K562 (cell line): Measurements from ENCODE around the gene CRAT. TPM values are rescaled to one million over a fixed set of nuclear protein-coding genes. Genes with fewer than 3 reads are reported as not detected.
A peak's percentile ranks its signal among the peaks of the same experiment; 100 is the strongest.

Experiments used
- ARID2 ChIP-seq: fragments of 450-650 bp; IDR thresholded peaks from 2 replicates; pipeline ENCODE4 v1.6.1; 2017; ENCODE audit warnings: antibody characterized with exemption, mild to moderate bottlenecking
- ARID3A ChIP-seq: IDR thresholded peaks from 2 replicates; pipeline ENCODE4 v1.6.1; 2012; ENCODE audit warnings: low read depth, low read length, improper control_type of control experiment, borderline replicate concordance
- CBFB ChIP-seq: sonication (generic); formaldehyde crosslinking; IDR thresholded peaks from 2 replicates; pipeline ENCODE4 v1.4.0; 2020; ENCODE audit warnings: mild to moderate bottlenecking, missing genetic modification reagents
- CBX1 ChIP-seq: sonication (generic); IDR thresholded peaks from 2 replicates; pipeline ENCODE4 v1.6.1; 2016; ENCODE audit warnings: antibody characterized with exemption, low read depth, mild to moderate bottlenecking
- CREB3 ChIP-seq: fragments of 450-650 bp; conservative IDR thresholded peaks from 2 replicates; pipeline ENCODE4 v1.6.1; 2016; ENCODE audit warnings: missing genetic modification characterization, low read depth, mild to moderate bottlenecking, missing compliant biosample characterization, moderate library complexity
- FOSL1 ChIP-seq: fragments of 200-800 bp; sonication (Bioruptor generic); conservative IDR thresholded peaks from 2 replicates; pipeline ENCODE4 v1.6.1; 2016; ENCODE audit warnings: missing genetic modification characterization, missing compliant biosample characterization
- FOXA1 ChIP-seq: fragments of 450-650 bp; IDR thresholded peaks from 2 replicates; pipeline ENCODE4 v1.6.1; 2016; ENCODE audit warnings: mild to moderate bottlenecking, borderline replicate concordance
- MAFG ChIP-seq: fragments of 450-650 bp; conservative IDR thresholded peaks from 2 replicates; pipeline ENCODE4 v1.6.1; 2016; ENCODE audit warnings: missing genetic modification characterization, missing compliant biosample characterization
- NFIX ChIP-seq: fragments of 250-450 bp; sonication (Bioruptor Pico); IDR thresholded peaks from 2 replicates; pipeline ENCODE4 v1.4.0; 2020; ENCODE audit warnings: low read depth, mild to moderate bottlenecking, moderate library complexity
- PHTF2 ChIP-seq: fragments of 250-450 bp; sonication (Bioruptor Pico); IDR thresholded peaks from 2 replicates; pipeline ENCODE4 v1.5.0; 2021; ENCODE audit warnings: mild to moderate bottlenecking
- TAF7 ChIP-seq: fragments of 450-650 bp; IDR thresholded peaks from 2 replicates; pipeline ENCODE4 v1.6.1; 2016; ENCODE audit warnings: missing genetic modification characterization, missing compliant biosample characterization
- ZFP36 ChIP-seq: fragments of 150-350 bp; IDR thresholded peaks from 2 replicates; pipeline ENCODE4 v1.6.1; 2018; ENCODE audit warnings: low read length, low read depth; ENCODE audit not compliant: partially characterized antibody
- ZFPM2 ChIP-seq: fragments of 250-450 bp; sonication (Bioruptor Pico); IDR thresholded peaks from 2 replicates; pipeline ENCODE4 v1.5.1; 2022; ENCODE audit warnings: mild to moderate bottlenecking
- ZNF140 ChIP-seq: fragments of 250-450 bp; sonication (Bioruptor Pico); IDR thresholded peaks from 2 replicates; pipeline ENCODE4 v1.8.0; 2021; ENCODE audit warnings: moderate library complexity, mild to moderate bottlenecking, inconsistent platforms
- ZNF174 ChIP-seq: fragments of 250-450 bp; sonication (Bioruptor Pico); IDR thresholded peaks from 2 replicates; pipeline ENCODE4 v1.4.0; 2020; ENCODE audit warnings: mild to moderate bottlenecking
- ZNF316 ChIP-seq: fragments of 450-650 bp; IDR thresholded peaks from 2 replicates; pipeline ENCODE4 v1.6.1; 2016
- ZNF407 ChIP-seq: fragments of 450-650 bp; IDR thresholded peaks from 2 replicates; pipeline ENCODE4 v1.6.1; 2016; ENCODE audit warnings: low read depth
- ZNF408 ChIP-seq: fragments of 250-450 bp; sonication (Bioruptor Pico); IDR thresholded peaks from 2 replicates; pipeline ENCODE4 v1.4.0; 2020; ENCODE audit warnings: low read depth, mild to moderate bottlenecking, moderate library complexity
- ZNF561 ChIP-seq: fragments of 450-650 bp; formaldehyde crosslinking; conservative IDR thresholded peaks from 2 replicates; pipeline ENCODE4 v1.4.0; 2020; ENCODE audit warnings: mild to moderate bottlenecking, moderate library complexity
- ZNF75A ChIP-seq: fragments of 450-650 bp; formaldehyde crosslinking; IDR thresholded peaks from 2 replicates; pipeline ENCODE4 v1.4.0; 2020; ENCODE audit warnings: mild to moderate bottlenecking
- ZNF780A ChIP-seq: fragments of 250-450 bp; sonication (Bioruptor Pico); IDR thresholded peaks from 2 replicates; pipeline ENCODE4 v1.5.0; 2021; ENCODE audit warnings: mild to moderate bottlenecking
- polyA plus RNA-seq, 8 experiments: library from polyadenylated mRNA; depleted of rRNA in 4 of 8; stranded (reverse) in 5 of 8; unstranded in 3 of 8; fragments of >200 nt; fragmentation: Nextera tagmentation in 2 of 8; fragmentation: Illumina TruSeq in 1 of 8; extraction: Ambion mirVana in 2 of 8; extraction: Trizol in 1 of 8; gene quantifications; 2 replicates each; pipeline versions ENCODE4 v1.2.1 to v1.2.3, GENCODE V29; 2011 to 2014; ENCODE audit warnings: inconsistent platforms in 1 of 8, missing spikeins in 1 of 8
- total RNA-seq, 7 experiments: library from RNA; depleted of rRNA in 6 of 7; stranded (reverse); fragments of >200 nt in 6 of 7; fragmentation: Illumina TruSeq in 2 of 7; extraction: Trizol in 2 of 7; gene quantifications; 2 replicates each; pipeline versions ENCODE4 v1.2.1 to v1.2.3, GENCODE V29; 2011 to 2021; ENCODE audit warnings: low replicate concordance in 1 of 7

CRAT gene
- total and polyA plus RNA-seq, 9 of the 15 experiments (the other 6 are each of a cell fraction or from before 2014, with no cell fraction given), result 0.20 to 13.8 (median 5.4) TPM

GRCh38 chr9:129139993-129140396 lies 29.4 kb upstream of the CRAT start (continued):
- TF ChIP-seq CREB3 (tag) (0 out of 2 replicates have a peak, but pooled peaks have one; percentile 26), ZFP36 (no peak), CBX1 (no peak), PHTF2 (CRISPR knock-in tag) (no peak), ZNF408 (CRISPR knock-in tag) (no peak), ZNF75A (no peak), ARID2 (no peak), ZNF407 (no peak), ARID3A (no peak), ZFPM2 (CRISPR knock-in tag) (no peak), MAFG (tag) (no peak), FOSL1 (peak; percentile 93), TAF7 (tag) (peak; percentile 40; the same call in 1 of the 2 replicates), ZNF780A (CRISPR knock-in tag) (no peak), ZNF140 (CRISPR knock-in tag) (no peak), CBFB (CRISPR knock-in tag) (no peak), ZNF316 (no peak), NFIX (CRISPR knock-in tag) (no peak), FOXA1 (no peak), ZNF561 (CRISPR knock-in tag) (no peak), ZNF174 (CRISPR knock-in tag) (no peak)
